LNCAP (cell line): ENCODE data around the gene MRPL36.

Experiments used
- TF ChIP-seq, protein P1 (sequence below): fragments of 450-650 bp; IDR thresholded peaks from 2 replicates; pipeline ENCODE4 v1.5.1; 2017; ENCODE audit warnings: mild to moderate bottlenecking

The MRPL36 gene

DNA sequence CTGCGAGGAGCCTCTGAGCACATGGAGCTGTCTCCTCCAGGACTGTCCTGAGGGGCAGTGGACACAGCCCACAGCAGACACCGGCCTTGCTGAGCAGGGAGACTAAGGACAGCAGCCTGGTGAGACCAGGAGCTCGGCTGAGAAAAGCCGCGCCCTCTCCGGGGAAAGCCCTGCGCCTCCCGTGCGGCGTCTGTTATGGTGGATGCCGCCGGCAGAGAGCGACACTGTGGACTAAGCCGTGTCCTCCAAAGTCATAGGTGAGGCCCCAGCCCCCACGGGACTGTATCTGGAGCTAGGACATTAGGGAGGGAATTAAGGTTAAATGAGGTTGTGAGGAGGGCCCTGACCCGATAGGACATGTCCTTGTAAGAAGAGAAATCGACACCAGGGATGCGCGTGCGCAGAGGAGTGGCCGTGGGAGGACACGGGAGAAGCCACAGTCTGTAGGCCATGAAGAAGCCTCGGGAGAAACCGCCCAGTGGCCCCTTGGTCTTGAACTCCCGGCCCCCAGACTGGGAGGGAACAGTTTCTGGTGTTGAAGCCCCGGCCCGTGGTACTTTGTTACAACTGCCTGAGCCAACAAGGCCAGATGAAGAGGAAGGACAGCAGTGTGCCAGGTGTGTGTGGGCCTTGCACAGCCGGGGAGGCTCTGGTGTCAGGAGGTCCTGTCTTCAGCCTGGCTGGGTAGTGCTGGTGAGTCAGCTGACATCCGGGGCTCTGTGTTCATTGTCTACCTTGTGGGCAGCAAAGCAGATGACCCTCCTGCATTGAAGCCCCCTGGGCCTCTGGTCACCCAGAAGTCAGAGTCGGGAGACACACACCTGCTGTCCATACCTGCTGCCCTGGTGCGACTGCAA lies 22.1 kb downstream of the MRPL36 start:
- TF ChIP-seq, protein P1, sequence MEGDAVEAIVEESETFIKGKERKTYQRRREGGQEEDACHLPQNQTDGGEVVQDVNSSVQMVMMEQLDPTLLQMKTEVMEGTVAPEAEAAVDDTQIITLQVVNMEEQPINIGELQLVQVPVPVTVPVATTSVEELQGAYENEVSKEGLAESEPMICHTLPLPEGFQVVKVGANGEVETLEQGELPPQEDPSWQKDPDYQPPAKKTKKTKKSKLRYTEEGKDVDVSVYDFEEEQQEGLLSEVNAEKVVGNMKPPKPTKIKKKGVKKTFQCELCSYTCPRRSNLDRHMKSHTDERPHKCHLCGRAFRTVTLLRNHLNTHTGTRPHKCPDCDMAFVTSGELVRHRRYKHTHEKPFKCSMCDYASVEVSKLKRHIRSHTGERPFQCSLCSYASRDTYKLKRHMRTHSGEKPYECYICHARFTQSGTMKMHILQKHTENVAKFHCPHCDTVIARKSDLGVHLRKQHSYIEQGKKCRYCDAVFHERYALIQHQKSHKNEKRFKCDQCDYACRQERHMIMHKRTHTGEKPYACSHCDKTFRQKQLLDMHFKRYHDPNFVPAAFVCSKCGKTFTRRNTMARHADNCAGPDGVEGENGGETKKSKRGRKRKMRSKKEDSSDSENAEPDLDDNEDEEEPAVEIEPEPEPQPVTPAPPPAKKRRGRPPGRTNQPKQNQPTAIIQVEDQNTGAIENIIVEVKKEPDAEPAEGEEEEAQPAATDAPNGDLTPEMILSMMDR = no peak

DNA sequence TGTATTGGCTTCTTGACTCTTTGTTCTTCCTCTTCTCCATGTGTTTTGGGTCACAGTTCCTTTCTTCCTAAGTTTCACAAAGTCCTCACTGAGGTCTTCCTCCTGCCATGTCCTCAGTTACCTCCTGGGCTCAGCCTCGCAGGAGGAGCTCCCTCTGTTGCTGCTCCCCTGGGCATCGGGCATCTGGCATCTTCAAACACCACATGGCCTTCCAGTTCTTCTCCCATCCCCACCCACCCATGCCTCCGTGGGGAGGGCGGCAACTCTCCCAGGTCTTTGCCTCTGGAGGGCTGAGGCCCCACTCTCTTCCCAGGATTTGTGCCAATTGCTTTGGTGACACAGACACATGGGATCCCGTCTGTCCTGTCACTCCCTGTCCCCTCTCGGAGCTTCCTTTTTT lies 22.8 kb downstream of the MRPL36 start:
- TF ChIP-seq, protein P1 = no peak

DNA sequence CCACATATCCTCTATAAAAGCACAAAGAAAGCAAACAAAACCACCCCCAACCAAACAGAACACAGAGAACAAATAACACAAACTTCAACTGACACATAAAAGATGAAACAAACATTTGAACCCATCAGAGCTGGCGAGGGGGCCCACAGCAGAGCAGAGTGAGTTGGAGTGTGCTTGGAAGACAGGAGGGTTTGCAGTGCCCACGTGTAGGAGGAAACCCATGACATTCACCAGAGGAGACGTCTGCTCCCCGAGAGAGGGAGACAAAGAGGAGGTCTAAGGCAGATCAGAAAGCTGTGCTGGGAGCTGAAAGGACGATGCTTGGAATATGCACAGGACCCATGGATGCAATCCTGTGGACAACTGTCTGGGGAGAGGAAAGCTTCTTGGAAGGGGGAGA lies 27.0 kb downstream of the MRPL36 start:
- TF ChIP-seq, protein P1 = peak; percentile 48

DNA sequence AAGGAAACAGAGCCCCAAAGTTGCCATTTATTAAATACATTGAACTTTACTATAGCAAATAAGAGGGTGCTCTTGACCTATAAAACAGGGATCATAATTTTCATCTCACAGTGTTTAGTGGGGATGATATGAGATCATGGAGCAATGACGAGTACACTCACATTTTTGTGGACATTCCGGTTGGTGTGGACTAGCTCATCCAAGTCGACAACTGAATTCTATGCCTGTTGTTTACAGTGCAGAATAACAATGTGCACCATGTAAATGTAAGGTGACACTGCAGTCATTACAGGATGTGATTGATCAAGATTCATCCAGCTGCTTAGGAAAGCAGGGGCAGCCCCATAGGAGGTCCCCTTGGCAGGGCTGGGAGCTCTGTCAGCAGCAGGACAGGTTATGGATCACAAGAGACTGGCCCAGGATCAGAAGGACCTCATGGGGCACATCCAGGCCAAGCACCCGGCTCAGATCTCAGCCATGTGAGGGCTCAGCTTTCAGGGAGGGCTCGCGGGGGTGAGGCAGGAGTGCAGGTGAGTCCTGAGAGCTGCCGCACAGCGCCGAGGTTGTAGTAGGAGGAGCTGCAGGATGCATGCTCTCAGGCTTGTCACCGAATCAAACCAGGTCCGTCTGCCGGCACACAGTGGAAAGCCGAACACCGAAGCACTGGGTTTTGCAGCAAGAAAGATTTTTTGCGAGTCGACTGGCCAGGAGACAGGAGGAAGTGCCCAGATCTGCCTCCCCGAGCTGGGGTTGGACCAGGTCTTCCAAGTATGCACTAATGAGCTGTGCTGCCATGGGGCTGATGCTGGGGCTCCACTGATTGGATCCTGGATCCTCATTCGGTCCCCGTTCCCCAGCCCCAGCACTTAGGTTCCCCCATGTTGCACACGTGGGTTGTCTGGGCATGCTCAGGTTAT lies 28.2 kb downstream of the MRPL36 start:
- TF ChIP-seq, protein P1 = no peak

DNA sequence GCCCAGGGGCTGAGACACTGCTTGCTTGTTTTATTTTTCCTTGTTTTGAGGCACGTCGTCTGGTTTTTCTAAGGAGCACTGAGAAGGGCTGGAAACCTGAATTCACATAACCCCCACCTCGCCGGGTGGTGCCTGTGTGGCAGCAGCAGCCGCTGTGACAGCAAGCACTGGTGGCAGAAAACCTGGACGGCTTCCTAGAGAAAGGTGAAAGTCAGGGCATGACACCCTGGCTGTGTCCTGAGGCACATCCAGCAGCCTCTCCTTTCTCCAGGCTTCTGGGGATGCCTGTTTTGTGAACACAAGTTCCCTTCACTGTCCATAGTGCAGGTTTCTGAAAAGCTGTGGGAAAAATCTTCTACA lies 29.2 kb downstream of the MRPL36 start:
- TF ChIP-seq, protein P1 = no peak

DNA sequence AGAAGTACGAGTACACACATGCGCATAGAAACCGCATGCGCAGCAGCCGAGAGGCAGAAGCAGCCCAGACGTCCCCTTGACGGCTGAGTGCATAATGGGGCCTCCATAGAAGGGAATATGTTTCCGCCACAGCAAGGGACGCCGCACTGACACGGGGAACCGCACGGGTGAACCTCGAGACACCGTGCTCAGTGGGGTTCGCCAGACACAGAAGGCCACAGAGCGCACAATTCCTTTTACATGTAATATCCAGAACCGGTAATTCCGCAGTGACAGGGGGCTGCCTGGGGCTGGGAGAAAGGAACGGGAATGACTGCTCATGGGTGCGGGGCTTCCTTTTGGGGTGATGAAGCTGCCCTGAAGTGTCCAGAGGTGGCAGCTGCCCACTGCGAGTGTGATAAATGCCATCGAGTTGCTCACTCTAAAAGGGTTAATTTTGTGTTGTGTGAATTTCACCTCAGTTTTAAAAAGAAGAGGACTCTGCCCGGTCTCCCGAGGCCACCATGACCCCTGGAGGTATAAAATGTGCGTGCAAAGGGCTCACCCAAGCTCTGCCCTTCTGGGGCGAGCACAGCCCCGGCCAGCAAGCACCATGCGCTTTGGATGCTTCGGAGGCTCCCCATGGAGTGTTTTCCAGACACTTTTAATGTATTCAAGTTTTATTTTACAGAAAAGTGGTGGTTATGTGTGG lies 29.7 kb downstream of the MRPL36 start:
- TF ChIP-seq, protein P1 = no peak

DNA sequence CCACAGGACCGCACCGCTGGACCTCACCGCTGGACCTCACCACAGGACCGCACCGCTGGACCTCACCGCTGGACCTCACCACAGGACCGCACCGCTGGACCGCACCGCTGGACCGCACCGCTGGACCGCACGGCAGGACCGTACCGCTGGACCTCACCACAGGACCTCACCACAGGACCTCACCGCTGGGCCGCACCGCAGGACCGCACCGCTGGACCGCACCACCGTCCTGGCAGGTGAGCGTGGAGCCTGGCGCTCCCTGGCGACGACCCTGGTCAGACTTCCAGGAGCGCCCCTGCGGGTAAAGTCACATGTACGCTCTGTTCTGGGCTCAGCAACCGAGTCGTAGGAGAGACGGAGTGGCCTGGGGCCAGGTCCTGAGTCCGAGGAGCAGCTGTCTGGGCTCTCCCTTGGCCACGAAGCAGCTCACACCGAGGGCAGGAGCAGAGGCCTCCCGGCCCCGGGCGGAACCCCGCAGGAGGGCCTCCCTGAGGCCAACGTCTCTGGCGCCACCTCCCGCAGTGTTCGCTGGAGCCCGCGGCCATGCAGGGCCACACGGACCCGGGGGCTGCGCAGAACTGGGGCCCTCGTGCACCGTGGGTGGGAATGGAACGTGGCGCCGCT lies 30.5 kb downstream of the MRPL36 start:
- TF ChIP-seq, protein P1 = no peak
